ENCODE results near the gene SLC25A19.

- TF ChIP-seq POLR2AphosphoS5 (IDR thresholded peaks at IDR 0.05; ENCODE audit: borderline replicate concordance, low read depth, low read length) (no peak), EZH2 (IDR thresholded peaks at IDR 0.05) (no peak)
These were observed 24.8 kb upstream of the SLC25A19 start for GRCh38 chr17:75313941-75314551.

Data from SK-N-MC (cell line).